Heart left ventricle (tissue), 13 donors: ENCODE results near the gene PCSK1.

ENCODE experiments used
- POLR2A ChIP-seq, 2 donors: fragments of 450-650 bp; IDR thresholded peaks; one replicate each; pipeline ENCODE4 v1.6.1; 2017; ENCODE audit warnings: antibody characterized with exemption in 2 of 2, mild to moderate bottlenecking in 2 of 2, moderate library complexity in 2 of 2
- TF ChIP-seq, protein P1 (sequence below), 12 donors: fragments of 200-600 bp; sonication (generic) in 4 of 12; IDR thresholded peaks; one replicate each; pipeline versions ENCODE4 v1.5.0 to v1.8.0; 2018 to 2022; ENCODE audit warnings: antibody characterized with exemption in 12 of 12, mild to moderate bottlenecking in 5 of 12
- donor health status: ischemic (EF 13 %, LVEDD 7.1; RV severe dilation, severe dysfunction).
- donor health status: DM: no; HTN: yes; CAD: no.
- donor health status: DM: no; HTN: no; CAD: no.
- donor health status: ischemic (EF 25% LVEDD 6.9; RV normal size, moderate dysfunction).
- donor health status: ischemic (EF 25% LVEDD 5.7; RV mildly dilated, moderate dysfunction).
- donor health status: ischemic (EF 35%, LVEDD 5.7; RV mildly dilated, moderate dysfunction).
- donor health status: nonischemic (EF 11% LVEDD 7.7; RV severe dilation, severe dysfunction).
- donor health status: DM: yes; HTN: yes; CAD: no.
- donor health status: PGD.
- donor health status: ischemic (EF 29% LVEDD 5.4; RV normal size, mild dysfunction).
- donor health status: nonischemic (EF 23%, LVEDD 6.1; RV moderate dilation, normal function).

DNA sequence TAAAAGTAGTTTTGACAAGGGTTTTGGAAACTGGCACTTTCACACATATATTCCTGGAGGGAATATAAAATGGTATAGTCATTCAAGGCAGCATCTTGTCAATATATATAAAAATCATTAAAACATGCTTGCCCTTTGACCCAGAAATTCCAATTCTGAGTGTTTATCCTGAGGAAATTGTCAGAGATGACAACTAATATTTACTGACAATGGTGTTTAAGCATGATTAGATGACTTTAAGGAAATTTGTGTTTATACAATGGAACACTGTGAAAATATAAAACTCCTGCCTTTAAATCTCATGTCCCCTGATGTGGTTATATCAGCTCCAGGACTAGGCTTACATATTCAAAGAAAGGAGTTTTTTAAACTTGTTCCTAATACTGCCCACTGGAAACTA lies 25.6 kb downstream of the PCSK1 start:
- TF ChIP-seq, protein P1, sequence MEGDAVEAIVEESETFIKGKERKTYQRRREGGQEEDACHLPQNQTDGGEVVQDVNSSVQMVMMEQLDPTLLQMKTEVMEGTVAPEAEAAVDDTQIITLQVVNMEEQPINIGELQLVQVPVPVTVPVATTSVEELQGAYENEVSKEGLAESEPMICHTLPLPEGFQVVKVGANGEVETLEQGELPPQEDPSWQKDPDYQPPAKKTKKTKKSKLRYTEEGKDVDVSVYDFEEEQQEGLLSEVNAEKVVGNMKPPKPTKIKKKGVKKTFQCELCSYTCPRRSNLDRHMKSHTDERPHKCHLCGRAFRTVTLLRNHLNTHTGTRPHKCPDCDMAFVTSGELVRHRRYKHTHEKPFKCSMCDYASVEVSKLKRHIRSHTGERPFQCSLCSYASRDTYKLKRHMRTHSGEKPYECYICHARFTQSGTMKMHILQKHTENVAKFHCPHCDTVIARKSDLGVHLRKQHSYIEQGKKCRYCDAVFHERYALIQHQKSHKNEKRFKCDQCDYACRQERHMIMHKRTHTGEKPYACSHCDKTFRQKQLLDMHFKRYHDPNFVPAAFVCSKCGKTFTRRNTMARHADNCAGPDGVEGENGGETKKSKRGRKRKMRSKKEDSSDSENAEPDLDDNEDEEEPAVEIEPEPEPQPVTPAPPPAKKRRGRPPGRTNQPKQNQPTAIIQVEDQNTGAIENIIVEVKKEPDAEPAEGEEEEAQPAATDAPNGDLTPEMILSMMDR (IDR thresholded peaks at IDR 0.05), result no peak
- no peak for TF ChIP-seq POLR2A (IDR thresholded peaks at IDR 0.05)
